ENCODE data around the gene HSF4.

HSF4 gene

GRCh38 chr16:67170949-67171649 is 6.6 kb downstream of the HSF4 start:
- H3F3A ChIP-seq (ENCODE audit: insufficient read depth), result no peaks in the 10 kb centered on the region
- no peak overlapping the region for H3K4me3 ChIP-seq (ENCODE audit: insufficient read depth, low read length, poor library complexity, severe bottlenecking)
- H3K9ac ChIP-seq (ENCODE audit: low read length), result no peak overlapping the region

GRCh38 chr16:67173323-67173722 is 8.8 kb downstream of the HSF4 start:
- Histone ChIP-seq H3K4me2 (ENCODE audit: low read depth, low read length, poor library complexity, severe bottlenecking) (peak overlapping the region; percentile 51), H3K9ac (ENCODE audit: low read length) (no peak overlapping the region), H3K4me3 (ENCODE audit: insufficient read depth, low read length, poor library complexity, severe bottlenecking) (no peak overlapping the region), H3K27ac (ENCODE audit: low read depth, low read length) (no peak overlapping the region), H3K9me3 (ENCODE audit: insufficient read depth, low read length) (no peaks in the 10 kb centered on the region), H2AFZ (ENCODE audit: low read depth, low read length, severe bottlenecking) (no peak overlapping the region), H3F3A (ENCODE audit: insufficient read depth) (no peaks in the 10 kb centered on the region), H3K9me2 (replicated peaks; ENCODE audit: insufficient read depth, low read length) (no peaks in the 10 kb centered on the region), H3K79me2 (ENCODE audit: insufficient read depth, low read length) (no peaks in the 10 kb centered on the region), H3K36me3 (ENCODE audit: low read length) (no peaks in the 10 kb centered on the region), H3K27me3 (ENCODE audit: low read length) (no peaks in the 10 kb centered on the region), H4K20me1 (ENCODE audit: low read depth, low read length) (no peaks in the 10 kb centered on the region)
- TF ChIP-seq CTCF (IDR thresholded peaks at IDR 0.05; ENCODE audit: insufficient read depth, low read length, poor library complexity, severe bottlenecking) (no peak), EZH2phosphoT487 (conservative IDR thresholded peaks at IDR 0.05; ENCODE audit: low read length) (no peak)

More at GRCh38 chr16:67170949-67171649, 6.6 kb downstream of the HSF4 start:
- H3K79me2 ChIP-seq (ENCODE audit: insufficient read depth, low read length), result no peaks in the 10 kb centered on the region
- TF ChIP-seq EZH2phosphoT487 (conservative IDR thresholded peaks at IDR 0.05; ENCODE audit: low read length), result no peak
- TF ChIP-seq CTCF (IDR thresholded peaks at IDR 0.05; ENCODE audit: insufficient read depth, low read length, poor library complexity, severe bottlenecking), result no peak
- H4K20me1 ChIP-seq (ENCODE audit: low read depth, low read length), result no peaks in the 10 kb centered on the region
- H2AFZ ChIP-seq (ENCODE audit: low read depth, low read length, severe bottlenecking), result no peak overlapping the region
- H3K9me2 ChIP-seq (replicated peaks; ENCODE audit: insufficient read depth, low read length), result no peaks in the 10 kb centered on the region
- H3K27ac ChIP-seq (ENCODE audit: low read depth, low read length), result no peak overlapping the region
- no peaks in the 10 kb centered on the region for H3K27me3 ChIP-seq (ENCODE audit: low read length)
- H3K36me3 ChIP-seq (ENCODE audit: low read length), result no peaks in the 10 kb centered on the region
- H3K9me3 ChIP-seq (ENCODE audit: insufficient read depth, low read length), result no peaks in the 10 kb centered on the region
- H3K4me2 ChIP-seq (ENCODE audit: low read depth, low read length, poor library complexity, severe bottlenecking), result no peak overlapping the region

GRCh38 chr16:67173808-67174705 is 9.5 kb downstream of the HSF4 start:
- H3K27me3 ChIP-seq (ENCODE audit: low read length), result no peaks in the 10 kb centered on the region
- H3K9me2 ChIP-seq (replicated peaks; ENCODE audit: insufficient read depth, low read length), result no peaks in the 10 kb centered on the region
- H3K27ac ChIP-seq (ENCODE audit: low read depth, low read length), result no peak overlapping the region
- H3K4me3 ChIP-seq (ENCODE audit: insufficient read depth, low read length, poor library complexity, severe bottlenecking), result peak overlapping the region; percentile 32
- peak overlapping the region; percentile 5 for H2AFZ ChIP-seq (ENCODE audit: low read depth, low read length, severe bottlenecking)
- no peaks in the 10 kb centered on the region for H4K20me1 ChIP-seq (ENCODE audit: low read depth, low read length)
- H3K36me3 ChIP-seq (ENCODE audit: low read length), result no peaks in the 10 kb centered on the region
- H3K4me2 ChIP-seq (ENCODE audit: low read depth, low read length, poor library complexity, severe bottlenecking), result peak overlapping the region; percentile 51
- H3K79me2 ChIP-seq (ENCODE audit: insufficient read depth, low read length), result no peaks in the 10 kb centered on the region
- no peaks in the 10 kb centered on the region for H3F3A ChIP-seq (ENCODE audit: insufficient read depth)
- H3K9ac ChIP-seq (ENCODE audit: low read length), result peak overlapping the region; percentile 29
- H3K9me3 ChIP-seq (ENCODE audit: insufficient read depth, low read length), result no peaks in the 10 kb centered on the region
- TF ChIP-seq EZH2phosphoT487 (conservative IDR thresholded peaks at IDR 0.05; ENCODE audit: low read length) (no peak), CTCF (IDR thresholded peaks at IDR 0.05; ENCODE audit: insufficient read depth, low read length, poor library complexity, severe bottlenecking) (no peak)

All from SU-DHL-6 (cell line).